ENCODE measurements around the gene NUDT16L1. TPM values are rescaled to one million over a fixed set of nuclear protein-coding genes. Genes with fewer than 3 reads are reported as not detected.

The NUDT16L1 gene
- total and polyA plus RNA-seq, 3 donors from 2014 or later = 33.6 to 48.6 (median 34.3) TPM

GRCh38 chr16:4723071-4723767, 29.9 kb downstream of the NUDT16L1 start:
- intact Hi-C loops (cut with DNase I; ENCODE audit: low total_unique reads) = no loop called here
- Histone ChIP-seq H3K36me3 (ENCODE audit: low read depth, missing control alignments) (no peaks in the 10 kb centered on the region), H3K27me3 (no peaks in the 10 kb centered on the region), H3K4me1 (no peaks in the 10 kb centered on the region), H3K4me3 (no peak overlapping the region), H3K27ac (no peak overlapping the region), H3K9me3 (no peaks in the 10 kb centered on the region)
- TF ChIP-seq CTCF (IDR thresholded peaks at IDR 0.05) = no peak
- no peak for TF ChIP-seq POLR2A (IDR thresholded peaks at IDR 0.05)
- DNase-seq = no peak
- 96 to 97% methylated on average over 14 of the region's 14 CpGs for WGBS, 2 donors

- WGBS, 2 donors = 86 to 89% methylated on average over 11 of the region's 11 CpGs
- H3K4me1 ChIP-seq = no peaks in the 10 kb centered on the region
- intact Hi-C loops (cut with DNase I; ENCODE audit: low total_unique reads) = no loop called here
Observed at GRCh38 chr16:4724661-4725270, 31.4 kb downstream of the NUDT16L1 start.

GRCh38 chr16:4726616-4727015, 33.3 kb downstream of the NUDT16L1 start:
- H3K4me1 ChIP-seq = no peaks in the 10 kb centered on the region
- intact Hi-C loops (cut with DNase I; ENCODE audit: low total_unique reads) = no loop called here
- no peak overlapping the region for H3K4me3 ChIP-seq
- no peaks in the 10 kb centered on the region for H3K9me3 ChIP-seq
- no peak overlapping the region for H3K27ac ChIP-seq
- H3K27me3 ChIP-seq = no peaks in the 10 kb centered on the region
- WGBS, 2 donors = 80 to 93% methylated on average over 2 to 18 of the region's 18 CpGs
- DNase-seq = no peak
- TF ChIP-seq CTCF (IDR thresholded peaks at IDR 0.05) = no peak
- TF ChIP-seq POLR2A (IDR thresholded peaks at IDR 0.05) = no peak
- no peaks in the 10 kb centered on the region for H3K36me3 ChIP-seq (ENCODE audit: low read depth, missing control alignments)

More at GRCh38 chr16:4724661-4725270, 31.4 kb downstream of the NUDT16L1 start:
- Histone ChIP-seq H3K27ac (no peak overlapping the region), H3K4me3 (no peak overlapping the region), H3K36me3 (ENCODE audit: low read depth, missing control alignments) (no peaks in the 10 kb centered on the region), H3K9me3 (no peaks in the 10 kb centered on the region), H3K27me3 (no peaks in the 10 kb centered on the region)
- TF ChIP-seq POLR2A (IDR thresholded peaks at IDR 0.05) = no peak
- TF ChIP-seq CTCF (IDR thresholded peaks at IDR 0.05) = no peak
- no peak for DNase-seq

- DNase-seq = no peak
- H3K27ac ChIP-seq = no peak overlapping the region
- H3K36me3 ChIP-seq (ENCODE audit: low read depth, missing control alignments) = no peaks in the 10 kb centered on the region
- intact Hi-C loops (cut with DNase I; ENCODE audit: low total_unique reads) = no loop called here
- TF ChIP-seq CTCF (IDR thresholded peaks at IDR 0.05) (no peak), POLR2A (IDR thresholded peaks at IDR 0.05) (no peak)
- H3K27me3 ChIP-seq = no peaks in the 10 kb centered on the region
- 94 to 98% methylated on average over 8 of the region's 8 CpGs for WGBS, 2 donors
- H3K4me1 ChIP-seq = peaks cover 7% of the 10 kb centered on the region
- no peaks in the 10 kb centered on the region for H3K9me3 ChIP-seq
- no peak overlapping the region for H3K4me3 ChIP-seq
Observed at GRCh38 chr16:4728676-4729075, 35.3 kb downstream of the NUDT16L1 start.

Data from testis (tissue), 3 donors.